HepG2 (cell line): Measurements from ENCODE around the gene PRADC1. TPM values are rescaled to one million over a fixed set of nuclear protein-coding genes. Genes with fewer than 3 reads are reported as not detected.

Experiments used
- BATF2 ChIP-seq: sonication (generic); formaldehyde crosslinking; IDR thresholded peaks from 2 replicates; pipeline ENCODE4 v1.8.0; 2022; ENCODE audit warnings: mild to moderate bottlenecking, missing genetic modification reagents, moderate library complexity
- DPF2 ChIP-seq: sonication (generic); formaldehyde crosslinking; IDR thresholded peaks from 2 replicates; pipeline ENCODE4 v1.4.0; 2020; ENCODE audit warnings: mild to moderate bottlenecking, low read depth, missing genetic modification reagents, borderline replicate concordance
- HMG20B ChIP-seq: conservative IDR thresholded peaks from 2 replicates; pipeline ENCODE4 v1.6.1; 2016; ENCODE audit warnings: missing genetic modification reagents, missing compliant biosample characterization
- KAT2B ChIP-seq: fragments of 150-350 bp; IDR thresholded peaks from 2 replicates; pipeline ENCODE4 v1.6.1; 2014; ENCODE audit warnings: low read depth, low read length, borderline replicate concordance
- SCMH1 ChIP-seq: sonication (generic); formaldehyde crosslinking; IDR thresholded peaks from 2 replicates; pipeline ENCODE4 v1.9.0; 2021; ENCODE audit warnings: missing genetic modification reagents, mild to moderate bottlenecking, borderline replicate concordance
- SNAPC5 ChIP-seq: sonication (generic); formaldehyde crosslinking; IDR thresholded peaks from 2 replicates; pipeline ENCODE4 v1.8.1; 2023; ENCODE audit warnings: mild to moderate bottlenecking, missing genetic modification reagents, borderline replicate concordance
- SRSF9 ChIP-seq: fragments of 200-400 bp; formaldehyde crosslinking; IDR thresholded peaks from 2 replicates; pipeline ENCODE4 v1.6.1; 2018; ENCODE audit warnings: borderline replicate concordance, mild to moderate bottlenecking, low read depth, low read length; ENCODE audit not compliant: insufficient read depth, poor library complexity, severe bottlenecking
- TFAP4 ChIP-seq: sonication (generic); IDR thresholded peaks from 2 replicates; pipeline ENCODE4 v1.6.1; 2016; ENCODE audit warnings: low read depth, borderline replicate concordance
- ZNF318 ChIP-seq: sonication (generic); formaldehyde crosslinking; IDR thresholded peaks from 2 replicates; pipeline ENCODE4 v1.4.0; 2020; ENCODE audit warnings: mild to moderate bottlenecking, missing genetic modification reagents
- ZNF800 ChIP-seq: sonication (generic); formaldehyde crosslinking; IDR thresholded peaks from 2 replicates; pipeline ENCODE4 v1.4.0; 2020; ENCODE audit warnings: missing genetic modification reagents
- ZNF891 ChIP-seq: sonication (generic); formaldehyde crosslinking; IDR thresholded peaks from 2 replicates; pipeline ENCODE4 v1.5.0; 2020; ENCODE audit warnings: mild to moderate bottlenecking, missing genetic modification reagents
- polyA plus RNA-seq, 8 experiments: library from polyadenylated mRNA; depleted of rRNA in 3 of 8; stranded (reverse) in 7 of 8; unstranded in 1 of 8; fragments of >200 nt; fragmentation: Illumina TruSeq in 4 of 8; extraction: Trizol in 4 of 8; gene quantifications; 2 replicates each; pipeline versions ENCODE4 v1.2.1 to v1.2.3, GENCODE V29; 2011 to 2016; ENCODE audit warnings: low read depth in 4 of 8, missing spikeins in 1 of 8, mixed read lengths in 1 of 8; ENCODE audit not compliant: insufficient read depth in 1 of 8
- total RNA-seq, 5 experiments: library from RNA; depleted of rRNA; stranded (reverse); fragments of >200 nt; fragmentation: Illumina TruSeq; extraction: Trizol; gene quantifications; 2 replicates each; pipeline ENCODE4 v1.2.3, GENCODE V29; 2016; ENCODE audit warnings: low read depth in 1 of 5

PRADC1 gene
- total and polyA plus RNA-seq, 2 of the 13 experiments (the other 11 are each of a cell fraction or from before 2014, with no cell fraction given) = 12.1 to 37.2 TPM

GRCh38 chr2:73262108-73262651 lies 29.1 kb upstream of the PRADC1 start (continued):
- no peak for TF ChIP-seq SNAPC5 (CRISPR knock-in tag)
- TF ChIP-seq SRSF9 = no peak
- no peak for TF ChIP-seq ZNF891 (CRISPR knock-in tag)
- no peak for TF ChIP-seq BATF2 (CRISPR knock-in tag)
- TF ChIP-seq SCMH1 (CRISPR knock-in tag) = no peak
- no peak for TF ChIP-seq KAT2B
- no peak for TF ChIP-seq ZNF318 (CRISPR knock-in tag)
- TF ChIP-seq TFAP4 = peak; percentile 51; the same call in 1 of the 2 replicates
- TF ChIP-seq DPF2 (CRISPR knock-in tag) = peak; percentile 79; the same call in 1 of the 2 replicates
- peak; percentile 46; the same call in 1 of the 2 replicates for TF ChIP-seq ZNF800 (CRISPR knock-in tag)
- no peak for TF ChIP-seq HMG20B (CRISPR knock-in tag)
